HepG2 (cell line): ENCODE results near the gene KRTAP10-5. TPM values are rescaled to one million over a fixed set of nuclear protein-coding genes. Genes with fewer than 3 reads are reported as not detected.

Source experiments
- ARHGAP35 ChIP-seq: sonication (generic); formaldehyde crosslinking; IDR thresholded peaks from 2 replicates; pipeline ENCODE4 v1.9.0; 2022; ENCODE audit warnings: mild to moderate bottlenecking, inconsistent platforms, moderate library complexity, missing genetic modification reagents, borderline replicate concordance
- ATF7-NPFF ChIP-seq: sonication (generic); formaldehyde crosslinking; IDR thresholded peaks from 2 replicates; pipeline ENCODE4 v1.8.1; 2023; ENCODE audit warnings: mild to moderate bottlenecking, low read depth, missing genetic modification reagents, moderate library complexity
- BRCA1 ChIP-seq: sonication (generic); formaldehyde crosslinking; IDR thresholded peaks from 2 replicates; pipeline ENCODE4 v1.4.0; 2020; ENCODE audit warnings: missing genetic modification reagents
- DPF2 ChIP-seq: sonication (generic); formaldehyde crosslinking; IDR thresholded peaks from 2 replicates; pipeline ENCODE4 v1.4.0; 2020; ENCODE audit warnings: mild to moderate bottlenecking, low read depth, missing genetic modification reagents, borderline replicate concordance
- KDM1A ChIP-seq: IDR thresholded peaks from 2 replicates; pipeline ENCODE4 v1.6.1; 2016; ENCODE audit warnings: missing compliant biosample characterization
- KDM5A ChIP-seq: fragments of 200-600 bp; sonication (generic); IDR thresholded peaks from 2 replicates; pipeline ENCODE4 v1.7.0; 2018; ENCODE audit warnings: antibody characterized with exemption, mild to moderate bottlenecking, low read length, borderline replicate concordance
- MIXL1 ChIP-seq: IDR thresholded peaks from 2 replicates; pipeline ENCODE4 v1.6.1; 2016
- NR2F6 ChIP-seq, 2 experiments: IDR thresholded peaks; 2 replicates each; pipeline ENCODE4 v1.6.1; 2016; ENCODE audit warnings: antibody characterized with exemption in 1 of 2, mild to moderate bottlenecking in 1 of 2
- PAWR ChIP-seq: sonication (generic); formaldehyde crosslinking; IDR thresholded peaks from 2 replicates; pipeline ENCODE4 v1.4.0; 2020; ENCODE audit warnings: missing genetic modification reagents, mild to moderate bottlenecking, borderline replicate concordance
- RAD51 ChIP-seq: fragments of 450-650 bp; IDR thresholded peaks from 2 replicates; pipeline ENCODE4 v1.6.1; 2016; ENCODE audit warnings: borderline replicate concordance
- RCOR2 ChIP-seq: IDR thresholded peaks from 2 replicates; pipeline ENCODE4 v1.6.1; 2016; ENCODE audit warnings: missing biosample characterization, missing genetic modification reagents
- RELA ChIP-seq: sonication (generic); formaldehyde crosslinking; IDR thresholded peaks from 2 replicates; pipeline ENCODE4 v1.4.0; 2020; ENCODE audit warnings: missing genetic modification reagents
- TGIF2 ChIP-seq: IDR thresholded peaks from 2 replicates; pipeline ENCODE4 v1.6.1; 2016; ENCODE audit warnings: control low read depth, missing compliant biosample characterization
- XBP1 ChIP-seq: sonication (generic); formaldehyde crosslinking; IDR thresholded peaks from 2 replicates; pipeline ENCODE4 v1.5.0; 2020; ENCODE audit warnings: missing genetic modification reagents
- ZBTB3 ChIP-seq: sonication (generic); formaldehyde crosslinking; IDR thresholded peaks from 2 replicates; pipeline ENCODE4 v1.4.0; 2020; ENCODE audit warnings: low read depth, mild to moderate bottlenecking, moderate library complexity, missing genetic modification reagents, borderline replicate concordance
- ZFP90 ChIP-seq: sonication (generic); formaldehyde crosslinking; IDR thresholded peaks from 2 replicates; pipeline ENCODE4 v1.8.0; 2022; ENCODE audit warnings: missing genetic modification reagents, mild to moderate bottlenecking, inconsistent platforms, borderline replicate concordance
- ZMYM4 ChIP-seq: sonication (generic); formaldehyde crosslinking; IDR thresholded peaks from 2 replicates; pipeline ENCODE4 v1.8.1; 2023; ENCODE audit warnings: mild to moderate bottlenecking, missing genetic modification reagents
- ZNF138 ChIP-seq: sonication (generic); formaldehyde crosslinking; IDR thresholded peaks from 2 replicates; pipeline ENCODE4 v1.5.0; 2020; ENCODE audit warnings: mild to moderate bottlenecking, low read depth, missing genetic modification reagents
- ZNF264 ChIP-seq: sonication (generic); formaldehyde crosslinking; IDR thresholded peaks from 2 replicates; pipeline ENCODE4 v1.4.0; 2020; ENCODE audit warnings: missing genetic modification reagents
- ZNF333 ChIP-seq: sonication (generic); formaldehyde crosslinking; IDR thresholded peaks from 2 replicates; pipeline ENCODE4 v1.4.0; 2020; ENCODE audit warnings: mild to moderate bottlenecking, missing genetic modification reagents, borderline replicate concordance
- ZNF547 ChIP-seq: sonication (generic); formaldehyde crosslinking; IDR thresholded peaks from 2 replicates; pipeline ENCODE4 v1.5.1; 2020; ENCODE audit warnings: mild to moderate bottlenecking, missing genetic modification reagents
- ZNF556 ChIP-seq: sonication (generic); formaldehyde crosslinking; IDR thresholded peaks from 2 replicates; pipeline ENCODE4 v1.4.0; 2020; ENCODE audit warnings: mild to moderate bottlenecking, missing genetic modification reagents, borderline replicate concordance
- ZNF569 ChIP-seq: sonication (generic); formaldehyde crosslinking; IDR thresholded peaks from 2 replicates; pipeline ENCODE4 v1.5.0; 2020; ENCODE audit warnings: mild to moderate bottlenecking, missing genetic modification reagents, moderate library complexity, borderline replicate concordance
- polyA plus RNA-seq, 8 experiments: library from polyadenylated mRNA; depleted of rRNA in 3 of 8; stranded (reverse) in 7 of 8; unstranded in 1 of 8; fragments of >200 nt; fragmentation: Illumina TruSeq in 4 of 8; extraction: Trizol in 4 of 8; gene quantifications; 2 replicates each; pipeline versions ENCODE4 v1.2.1 to v1.2.3, GENCODE V29; 2011 to 2016; ENCODE audit warnings: low read depth in 4 of 8, missing spikeins in 1 of 8, mixed read lengths in 1 of 8; ENCODE audit not compliant: insufficient read depth in 1 of 8
- total RNA-seq, 5 experiments: library from RNA; depleted of rRNA; stranded (reverse); fragments of >200 nt; fragmentation: Illumina TruSeq; extraction: Trizol; gene quantifications; 2 replicates each; pipeline ENCODE4 v1.2.3, GENCODE V29; 2016; ENCODE audit warnings: low read depth in 1 of 5
- TF ChIP-seq, protein P1 (sequence below): sonication (generic); formaldehyde crosslinking; IDR thresholded peaks from 2 replicates; pipeline ENCODE4 v1.9.0; 2021; ENCODE audit warnings: missing genetic modification reagents, mild to moderate bottlenecking, borderline replicate concordance
- TF ChIP-seq, protein P2 (sequence below): sonication (generic); formaldehyde crosslinking; IDR thresholded peaks from 2 replicates; pipeline ENCODE4 v1.8.1; 2023; ENCODE audit warnings: mild to moderate bottlenecking, missing genetic modification reagents
- TF ChIP-seq, protein P3 (sequence below): sonication (generic); formaldehyde crosslinking; IDR thresholded peaks from 2 replicates; pipeline ENCODE4 v1.5.0; 2020; ENCODE audit warnings: missing genetic modification reagents

Gene KRTAP10-5
- total and polyA plus RNA-seq, 2 of the 13 experiments (the other 11 are each of a cell fraction or from before 2014, with no cell fraction given), result not detected

DNA sequence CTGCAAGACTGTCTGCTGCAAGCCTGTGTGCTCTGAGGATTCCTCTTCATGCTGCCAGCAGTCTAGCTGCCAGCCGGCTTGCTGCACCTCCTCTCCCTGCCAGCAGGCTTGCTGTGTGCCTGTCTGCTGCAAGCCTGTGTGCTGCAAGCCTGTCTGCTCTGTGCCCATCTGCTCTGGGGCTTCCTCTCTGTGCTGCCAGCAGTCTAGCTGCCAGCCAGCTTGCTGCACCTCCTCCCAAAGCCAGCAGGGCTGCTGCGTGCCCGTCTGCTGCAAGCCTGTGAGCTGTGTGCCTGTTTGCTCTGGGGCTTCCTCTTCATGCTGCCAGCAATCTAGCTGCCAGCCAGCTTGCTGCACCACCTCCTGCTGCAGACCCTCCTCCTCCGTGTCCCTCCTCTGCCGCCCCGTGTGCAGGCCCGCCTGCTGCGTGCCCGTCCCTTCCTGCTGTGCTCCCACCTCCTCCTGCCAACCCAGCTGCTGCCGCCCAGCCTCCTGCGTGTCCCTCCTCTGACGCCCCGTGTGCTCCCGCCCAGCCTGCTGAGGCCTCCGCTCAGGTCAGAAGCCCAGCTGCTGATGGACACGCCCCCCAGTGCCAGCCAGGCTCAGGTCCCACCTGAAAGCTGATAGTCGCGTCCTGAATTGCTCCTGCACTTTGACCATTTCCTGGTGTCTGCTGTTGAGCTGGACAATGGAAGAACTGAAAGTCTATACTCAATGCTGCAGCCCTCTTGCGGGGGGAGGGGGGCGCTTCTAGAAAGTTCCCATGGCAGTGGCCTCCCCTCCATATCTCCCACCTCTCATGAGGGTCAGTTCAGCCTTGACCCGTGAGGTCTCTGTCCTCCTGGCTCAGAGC is 5.7 kb downstream of the KRTAP10-5 start (continued):
- TF ChIP-seq RCOR2 (CRISPR knock-in tag) (0 out of 2 replicates have a peak, but pooled peaks have one; percentile 43), ZNF264 (peak; percentile 63; the same call in 1 of the 2 replicates), ARHGAP35 (CRISPR knock-in tag) (no peak), ZMYM4 (CRISPR knock-in tag) (peak; percentile 82), KDM5A (no peak), ZNF333 (CRISPR knock-in tag) (peak; percentile 37; the same call in 1 of the 2 replicates), ATF7-NPFF (no peak), TGIF2 (CRISPR knock-in tag) (no peak; the same call in 1 of the 2 replicates), NR2F6 (IDR thresholded peaks at IDR 0.05) (0 out of 2 replicates have a peak, but pooled peaks have one; percentile 7), NR2F6 (CRISPR knock-in tag; IDR thresholded peaks at IDR 0.05) (peak; percentile 40), ZNF547 (CRISPR knock-in tag) (0 out of 2 replicates have a peak, but pooled peaks have one; percentile 60), MIXL1 (CRISPR knock-in tag) (peak; percentile 24; the same call in 1 of the 2 replicates), DPF2 (CRISPR knock-in tag) (no peak), PAWR (no peak), KDM1A (CRISPR knock-in tag) (peak; percentile 47; the same call in 1 of the 2 replicates), BRCA1 (CRISPR knock-in tag) (no peak), ZNF138 (CRISPR knock-in tag) (no peak), ZNF556 (0 out of 2 replicates have a peak, but pooled peaks have one; percentile 44), RELA (CRISPR knock-in tag) (no peak), ZFP90 (peak; percentile 89), XBP1 (CRISPR knock-in tag) (no peak), ZNF569 (CRISPR knock-in tag) (no peak), ZBTB3 (CRISPR knock-in tag) (no peak), RAD51 (no peak)
- TF ChIP-seq, protein P1, sequence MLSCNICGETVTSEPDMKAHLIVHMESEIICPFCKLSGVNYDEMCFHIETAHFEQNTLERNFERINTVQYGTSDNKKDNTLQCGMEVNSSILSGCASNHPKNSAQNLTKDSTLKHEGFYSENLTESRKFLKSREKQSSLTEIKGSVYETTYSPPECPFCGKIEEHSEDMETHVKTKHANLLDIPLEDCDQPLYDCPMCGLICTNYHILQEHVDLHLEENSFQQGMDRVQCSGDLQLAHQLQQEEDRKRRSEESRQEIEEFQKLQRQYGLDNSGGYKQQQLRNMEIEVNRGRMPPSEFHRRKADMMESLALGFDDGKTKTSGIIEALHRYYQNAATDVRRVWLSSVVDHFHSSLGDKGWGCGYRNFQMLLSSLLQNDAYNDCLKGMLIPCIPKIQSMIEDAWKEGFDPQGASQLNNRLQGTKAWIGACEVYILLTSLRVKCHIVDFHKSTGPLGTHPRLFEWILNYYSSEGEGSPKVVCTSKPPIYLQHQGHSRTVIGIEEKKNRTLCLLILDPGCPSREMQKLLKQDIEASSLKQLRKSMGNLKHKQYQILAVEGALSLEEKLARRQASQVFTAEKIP (CRISPR knock-in tag), result no peak
- TF ChIP-seq, protein P2, sequence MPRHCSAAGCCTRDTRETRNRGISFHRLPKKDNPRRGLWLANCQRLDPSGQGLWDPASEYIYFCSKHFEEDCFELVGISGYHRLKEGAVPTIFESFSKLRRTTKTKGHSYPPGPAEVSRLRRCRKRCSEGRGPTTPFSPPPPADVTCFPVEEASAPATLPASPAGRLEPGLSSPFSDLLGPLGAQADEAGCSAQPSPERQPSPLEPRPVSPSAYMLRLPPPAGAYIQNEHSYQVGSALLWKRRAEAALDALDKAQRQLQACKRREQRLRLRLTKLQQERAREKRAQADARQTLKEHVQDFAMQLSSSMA (CRISPR knock-in tag), result 0 out of 2 replicates have a peak, but pooled peaks have one; percentile 48
- TF ChIP-seq, protein P3, sequence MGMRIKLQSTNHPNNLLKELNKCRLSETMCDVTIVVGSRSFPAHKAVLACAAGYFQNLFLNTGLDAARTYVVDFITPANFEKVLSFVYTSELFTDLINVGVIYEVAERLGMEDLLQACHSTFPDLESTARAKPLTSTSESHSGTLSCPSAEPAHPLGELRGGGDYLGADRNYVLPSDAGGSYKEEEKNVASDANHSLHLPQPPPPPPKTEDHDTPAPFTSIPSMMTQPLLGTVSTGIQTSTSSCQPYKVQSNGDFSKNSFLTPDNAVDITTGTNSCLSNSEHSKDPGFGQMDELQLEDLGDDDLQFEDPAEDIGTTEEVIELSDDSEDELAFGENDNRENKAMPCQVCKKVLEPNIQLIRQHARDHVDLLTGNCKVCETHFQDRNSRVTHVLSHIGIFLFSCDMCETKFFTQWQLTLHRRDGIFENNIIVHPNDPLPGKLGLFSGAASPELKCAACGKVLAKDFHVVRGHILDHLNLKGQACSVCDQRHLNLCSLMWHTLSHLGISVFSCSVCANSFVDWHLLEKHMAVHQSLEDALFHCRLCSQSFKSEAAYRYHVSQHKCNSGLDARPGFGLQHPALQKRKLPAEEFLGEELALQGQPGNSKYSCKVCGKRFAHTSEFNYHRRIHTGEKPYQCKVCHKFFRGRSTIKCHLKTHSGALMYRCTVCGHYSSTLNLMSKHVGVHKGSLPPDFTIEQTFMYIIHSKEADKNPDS (CRISPR knock-in tag), result no peak
